DMS 273 treated with DMSO at 0.1 percent for 48 hours (cell line): ENCODE results near the gene ATP5MG.

Experiments used
- DNase-seq: peaks from one replicate; lab custom pipeline; 2025; lab: John Stamatoyannopoulos, UW

The ATP5MG gene

DNA sequence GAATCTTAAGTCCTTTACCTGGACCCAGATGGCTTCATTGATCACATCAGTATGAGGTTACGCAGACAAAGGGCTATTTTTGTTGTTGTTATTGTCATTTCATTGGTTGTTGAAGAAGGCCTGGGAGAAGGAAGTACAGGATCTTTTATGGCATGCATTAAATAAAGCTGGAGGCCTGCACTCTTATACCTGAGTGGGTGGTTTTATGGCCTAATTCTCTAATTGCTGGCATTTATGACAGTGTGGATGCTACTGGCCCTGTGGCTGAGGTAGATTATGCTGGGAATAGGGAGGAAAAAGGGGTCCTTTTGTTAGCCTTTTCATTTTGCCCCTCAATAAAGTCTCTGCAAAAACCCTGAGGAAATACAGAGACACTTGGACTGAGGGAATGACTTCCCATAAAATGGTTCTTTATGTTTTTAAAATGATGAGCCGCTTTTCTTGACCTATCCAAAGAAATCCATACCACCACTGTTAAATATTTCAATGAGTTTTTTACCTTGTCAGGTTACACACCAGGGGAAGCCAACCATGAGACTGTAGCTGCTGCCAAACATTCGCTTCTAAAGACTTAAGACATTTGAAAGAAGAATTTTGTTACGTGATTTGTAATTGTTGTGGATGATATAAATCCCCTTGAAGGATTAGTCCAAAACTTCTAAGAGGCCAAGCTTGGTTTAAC lies 41.6 kb downstream of the ATP5MG start:
- no peak for DNase-seq

DNA sequence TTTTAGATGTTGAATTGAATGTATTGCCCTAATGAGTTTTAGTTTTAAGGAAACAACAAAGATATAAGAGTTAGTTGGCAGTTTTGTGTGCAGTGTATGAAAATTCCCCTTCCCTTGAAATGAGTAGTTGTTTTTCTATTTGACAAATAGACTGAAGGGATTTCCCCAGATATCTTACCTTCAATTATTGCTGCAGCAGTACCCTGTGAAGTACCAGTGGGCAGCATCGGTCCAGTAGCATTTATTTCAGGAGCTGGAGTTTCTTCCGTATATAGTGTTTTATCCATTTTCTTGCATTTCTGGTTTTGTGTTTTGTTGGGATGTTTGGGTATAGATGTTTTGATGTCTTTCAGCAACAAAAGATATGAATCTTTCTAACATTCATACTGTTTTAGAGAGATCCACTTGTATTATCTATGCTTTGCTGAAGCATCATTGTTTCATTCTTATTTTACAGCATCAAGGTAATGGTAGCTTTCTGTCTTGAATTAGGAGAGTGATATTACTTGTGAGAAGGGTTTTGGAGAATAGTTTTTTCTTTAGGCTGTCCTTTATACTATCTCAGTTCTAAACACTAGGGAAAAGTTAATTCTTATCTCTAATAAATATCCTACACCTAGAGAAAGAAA lies 42.3 kb downstream of the ATP5MG start:
- DNase-seq, result no peak

DNA sequence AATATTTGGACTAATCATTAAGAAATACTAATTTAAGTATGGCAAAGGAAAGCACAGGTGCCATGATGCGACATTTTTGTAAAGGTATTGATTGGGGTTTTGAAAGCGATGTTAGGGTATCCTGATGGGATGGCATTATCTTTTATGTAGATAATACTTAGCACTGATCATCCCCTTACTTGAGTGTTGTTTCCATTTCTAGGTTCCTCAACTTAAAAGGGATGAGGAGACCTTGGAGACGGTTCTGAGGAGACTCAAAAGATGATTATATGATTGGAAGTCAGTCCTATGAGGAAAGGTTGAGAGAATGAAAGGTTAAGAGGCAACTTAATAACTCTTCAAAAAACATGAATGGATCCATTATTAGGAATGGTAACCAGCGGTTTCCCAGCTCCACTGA lies 46.0 kb downstream of the ATP5MG start:
- no peak for DNase-seq

DNA sequence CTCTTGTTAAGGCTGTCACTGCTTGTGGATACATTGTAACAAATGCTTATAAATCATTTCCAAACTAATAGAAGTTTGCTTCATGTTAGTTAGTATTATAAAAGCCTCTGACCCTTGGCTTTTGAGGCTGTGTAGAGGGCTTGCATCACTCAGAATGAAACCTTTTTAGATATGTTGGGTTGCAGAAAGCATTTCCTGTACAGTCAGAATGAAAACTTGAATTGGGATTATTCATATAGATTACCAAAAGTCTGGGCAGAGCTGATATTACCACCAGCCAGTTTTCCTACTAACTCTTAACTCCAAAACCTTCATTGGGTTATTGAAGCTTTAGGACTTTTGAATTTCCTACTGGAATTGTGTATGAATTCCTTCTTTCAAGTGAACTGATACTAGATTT lies 46.9 kb downstream of the ATP5MG start:
- DNase-seq, result no peak

DNA sequence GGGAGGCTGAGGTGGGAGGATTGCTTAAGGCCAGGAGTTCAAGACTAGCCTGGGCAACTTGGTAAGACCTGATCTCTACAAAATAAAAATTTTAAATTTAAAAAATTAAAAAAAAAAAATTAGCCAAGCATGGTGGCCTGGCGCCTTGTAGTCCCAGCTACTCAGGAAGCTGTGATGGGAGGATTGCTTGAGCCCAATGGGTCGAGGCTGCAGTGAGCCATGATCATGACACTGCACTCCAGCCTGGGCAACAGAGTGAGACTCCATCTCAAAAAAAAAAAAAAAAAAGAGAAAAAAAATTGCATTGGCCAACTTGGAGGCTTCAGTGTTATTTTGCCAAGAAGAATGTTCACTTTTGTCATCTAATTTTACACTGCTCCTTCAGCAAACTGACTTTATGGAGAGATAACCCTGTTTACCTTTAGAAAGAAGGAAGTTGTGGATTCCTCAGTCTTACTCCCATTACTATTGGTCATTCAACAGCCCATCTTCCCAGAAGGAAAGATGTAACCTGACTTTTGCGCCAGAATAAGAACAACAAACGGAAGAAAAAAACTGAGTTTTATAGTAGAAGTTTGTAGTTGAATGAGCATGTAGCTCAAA lies 48.0 kb downstream of the ATP5MG start:
- DNase-seq, result no peak

DNA sequence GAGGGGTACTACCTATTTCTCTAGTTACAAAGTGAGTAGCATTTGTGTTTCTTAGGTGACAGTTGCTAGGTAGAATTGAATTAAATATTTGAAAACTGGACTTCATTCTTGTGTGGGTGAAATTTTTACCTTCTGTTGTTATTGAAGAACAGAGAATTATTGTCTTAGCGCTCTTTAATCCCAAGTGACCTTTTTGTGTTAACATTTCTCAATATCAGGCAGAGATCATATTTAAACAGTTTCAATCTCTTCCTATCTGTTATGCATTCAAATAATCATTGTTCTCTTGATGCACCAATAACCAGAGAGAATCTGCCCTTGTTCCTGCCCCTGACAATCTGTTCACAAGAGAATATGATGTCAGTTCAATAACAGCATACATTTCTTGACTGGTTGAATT lies 49.0 kb downstream of the ATP5MG start:
- DNase-seq, result no peak
